A549 (cell line): ENCODE data around the gene GLT1D1. TPM values are rescaled to one million over a fixed set of nuclear protein-coding genes. Genes with fewer than 3 reads are reported as not detected.
A peak's percentile ranks its signal among the peaks of the same experiment; 100 is the strongest.

Source experiments
- ATAC-seq, 2 experiments: fragments of 200-7000 bp in 1 of 2; fragments of >200 bp in 1 of 2; cut with Nextera tagmentation in 1 of 2; cut with Tn5 transposase in 1 of 2; 3 replicates each; pipeline versions ENCODE4 v1.8.0 to v1.9.1; 2018 to 2020; ENCODE audit warnings: mild to moderate bottlenecking in 1 of 2, moderate library complexity in 1 of 2
- CTCF ChIA-PET: fragments of 300-600 bp; sonication (Branson Sonifier 250); formaldehyde crosslinking; extraction: SDS; loops from one replicate; lab custom pipeline; 2021; ENCODE audit warnings: antibody characterized with exemption, inconsistent platforms; lab: Yijun Ruan, JAX
- POLR2A ChIA-PET: fragments of 350-600 bp; formaldehyde crosslinking; extraction: SDS; loops from one replicate; lab custom pipeline; 2021; ENCODE audit warnings: antibody characterized with exemption, inconsistent platforms; lab: Yijun Ruan, JAX
- DNase-seq, 2 experiments: peaks; one replicate each; pipeline versions ENCODE4 v3.0.0 to v3.0.0-alpha.2; 2011 to 2016; ENCODE audit warnings: low read depth in 1 of 2, low spot score in 1 of 2
- FAIRE-seq: peaks from 2 replicates; lab custom pipeline; 2011; peaks lifted over from hg19 to GRCh38; lab: Jason Lieb, UNC
- H3K27ac ChIP-seq, 2 experiments: fragments of >200 bp; sonication (Bioruptor Twin); formaldehyde crosslinking; 3 replicates each; pipeline ENCODE4 v1.5.1; 2016 to 2017
- H3K4me1 ChIP-seq: fragments of >200 bp; sonication (Bioruptor Twin); formaldehyde crosslinking; 3 replicates; pipeline ENCODE4 v1.6.1; 2016
- H3K4me2 ChIP-seq: fragments of >200 bp; sonication (Bioruptor Twin); formaldehyde crosslinking; 3 replicates; pipeline ENCODE4 v1.6.1; 2016
- H3K4me3 ChIP-seq: fragments of >200 bp; sonication (Bioruptor Twin); formaldehyde crosslinking; 3 replicates; pipeline ENCODE4 v1.5.1; 2016
- H3K9me3 ChIP-seq: fragments of >200 bp; sonication (Bioruptor Twin); formaldehyde crosslinking; 3 replicates; pipeline ENCODE4 v1.6.1; 2016
- ATOH8 ChIP-seq: fragments of 250-450 bp; sonication (Bioruptor Pico); IDR thresholded peaks from 2 replicates; pipeline ENCODE4 v1.5.0; 2020; ENCODE audit warnings: low read depth, mild to moderate bottlenecking, moderate library complexity
- CBX8 ChIP-seq: fragments of 200-600 bp; sonication (generic); IDR thresholded peaks from 2 replicates; pipeline ENCODE4 v1.6.1; 2016
- CEBPB ChIP-seq, 2 experiments: fragments of >200 bp in 1 of 2; sonication (Bioruptor Twin) in 1 of 2; formaldehyde crosslinking in 1 of 2; IDR thresholded peaks; 2 replicates each; pipeline ENCODE4 v1.6.1; 2012 to 2016
- CTCF ChIP-seq: fragments of >200 bp; sonication (Bioruptor Twin); formaldehyde crosslinking; IDR thresholded peaks from 3 replicates; pipeline ENCODE4 v1.5.1; 2016
- EP300 ChIP-seq, 2 experiments: fragments of >200 bp; sonication (Bioruptor Twin); formaldehyde crosslinking; IDR thresholded peaks; 2 replicates in 1 of 2; 3 replicates in 1 of 2; pipeline ENCODE4 v1.6.1; 2016 to 2017
- FOSB ChIP-seq: fragments of 250-450 bp; sonication (Bioruptor Pico); IDR thresholded peaks from 2 replicates; pipeline ENCODE4 v1.5.0; 2020; ENCODE audit warnings: mild to moderate bottlenecking, moderate library complexity
- FOSL2 ChIP-seq, 2 experiments: fragments of 450-650 bp in 1 of 2; fragments of >200 bp in 1 of 2; sonication (Bioruptor Twin) in 1 of 2; formaldehyde crosslinking; IDR thresholded peaks; 2 replicates each; pipeline versions ENCODE4 v1.5.0 to v1.6.1; 2016 to 2020; ENCODE audit warnings: mild to moderate bottlenecking in 1 of 2, moderate library complexity in 1 of 2
- GATA3 ChIP-seq: IDR thresholded peaks from 2 replicates; pipeline ENCODE4 v1.6.1; 2012; ENCODE audit warnings: borderline replicate concordance
- MAZ ChIP-seq: fragments of 150-350 bp; IDR thresholded peaks from 2 replicates; pipeline ENCODE4 v1.6.1; 2014; ENCODE audit warnings: antibody characterized with exemption, low read depth, low read length, borderline replicate concordance
- MYC ChIP-seq: IDR thresholded peaks from 2 replicates; pipeline ENCODE4 v1.6.1; 2012; ENCODE audit warnings: mild to moderate bottlenecking, inconsistent platforms, low read length, improper control_type of control experiment, borderline replicate concordance
- NR3C1 ChIP-seq: fragments of >200 bp; sonication (Bioruptor Twin); formaldehyde crosslinking; IDR thresholded peaks from 3 replicates; pipeline ENCODE4 v1.6.1; 2017
- PHF8 ChIP-seq: fragments of 200-600 bp; sonication (generic); IDR thresholded peaks from 2 replicates; pipeline ENCODE4 v1.6.1; 2016; ENCODE audit warnings: low read depth, mild to moderate bottlenecking, antibody characterized with exemption, moderate library complexity, borderline replicate concordance
- POLR2A ChIP-seq: IDR thresholded peaks from 2 replicates; pipeline ENCODE4 v1.6.1; 2012; ENCODE audit warnings: mild to moderate bottlenecking, low read length
- RNF2 ChIP-seq: fragments of 200-600 bp; sonication (generic); IDR thresholded peaks from 2 replicates; pipeline ENCODE4 v1.6.1; 2016; ENCODE audit warnings: low read depth, mild to moderate bottlenecking, antibody characterized with exemption, moderate library complexity, borderline replicate concordance
- TP53 ChIP-seq: fragments of 250-450 bp; sonication (Bioruptor Pico); IDR thresholded peaks from 2 replicates; pipeline ENCODE4 v1.5.0; 2021; ENCODE audit warnings: mild to moderate bottlenecking, moderate library complexity
- ZSCAN20 ChIP-seq: fragments of 250-450 bp; sonication (Bioruptor Pico); IDR thresholded peaks from 2 replicates; pipeline ENCODE4 v1.8.0; 2022; ENCODE audit warnings: mild to moderate bottlenecking, moderate library complexity
- WGBS: methylation state at CpG from one replicate; pipeline ENCODE4 v1.1.6; 2017; ENCODE audit errors: missing lambda C conversion rate; 5-methylcytosine and 5-hydroxymethylcytosine counted together
- polyA plus RNA-seq, 4 experiments: library from polyadenylated mRNA; depleted of rRNA in 3 of 4; stranded (reverse); fragments of >200 nt; fragmentation: RNase III in 1 of 4; extraction: RNeasy Plus Mini Kit Qiagen cat#74134 plus additional on column Dnase treatment in 1 of 4; gene quantifications; 2 replicates in 3 of 4; 3 replicates in 1 of 4; pipeline ENCODE4 v1.2.3, GENCODE V29; 2011 to 2017
- TF ChIP-seq, protein P1 (sequence below): IDR thresholded peaks from 2 replicates; pipeline ENCODE4 v1.6.1; 2012
- TF ChIP-seq, protein P2 (sequence below): IDR thresholded peaks from 2 replicates; pipeline ENCODE4 v1.6.1; 2012; ENCODE audit warnings: low read depth, borderline replicate concordance
- TF ChIP-seq, protein P3 (sequence below): fragments of 200-600 bp; sonication (generic); IDR thresholded peaks from 2 replicates; pipeline ENCODE4 v1.6.1; 2016; ENCODE audit warnings: antibody characterized with exemption, mild to moderate bottlenecking, moderate library complexity
- TF ChIP-seq, protein P4 (sequence below): IDR thresholded peaks from 2 replicates; pipeline ENCODE4 v1.6.1; 2012
- TF ChIP-seq, protein P5 (sequence below): fragments of 450-650 bp; IDR thresholded peaks from 2 replicates; pipeline ENCODE4 v1.6.1; 2014; ENCODE audit warnings: antibody characterized with exemption

GLT1D1 gene
- polyA plus RNA-seq, 2 of the 4 experiments (the other 2 are of a cell fraction) = not detected

DNA sequence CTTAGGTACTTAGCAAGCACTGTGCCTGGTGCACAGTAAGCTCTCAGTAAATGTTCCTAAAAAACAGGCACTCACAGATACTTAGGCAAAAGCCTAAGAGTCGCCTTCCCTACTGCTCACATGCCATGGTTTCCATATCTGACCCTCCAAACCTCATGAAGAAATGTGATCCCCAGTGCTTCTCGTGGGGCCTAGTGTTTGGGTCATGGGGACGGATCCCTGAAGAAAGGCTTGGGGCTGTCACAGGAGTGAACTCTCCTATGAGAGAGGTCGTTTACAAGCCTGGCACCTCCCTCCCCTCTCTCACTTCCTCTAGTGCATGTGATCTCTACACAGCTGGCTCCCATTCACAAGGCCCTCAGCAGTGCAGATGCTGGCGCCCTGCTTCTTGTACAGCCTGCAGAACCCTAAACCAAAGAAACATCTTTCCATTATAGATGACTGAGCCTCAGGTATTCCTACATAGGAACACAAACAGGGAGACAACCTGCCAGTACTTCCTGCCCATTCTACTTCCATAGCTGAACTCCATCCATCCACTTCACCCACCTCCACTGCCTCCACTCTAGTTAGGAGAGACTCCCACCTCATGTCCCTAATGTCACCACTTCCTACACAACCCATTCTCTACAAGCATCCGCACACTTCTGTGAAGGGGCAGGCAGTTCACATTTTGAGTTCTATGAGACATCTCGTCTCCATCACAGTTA is 32.4 kb upstream of the GLT1D1 start (continued):
- TF ChIP-seq CTCF (no peak), RNF2 (no peak), ZSCAN20 (no peak), CEBPB (IDR thresholded peaks at IDR 0.05) (no peak), MAZ (no peak), FOSL2 (IDR thresholded peaks at IDR 0.05) (no peak), FOSL2 (CRISPR knock-in tag; IDR thresholded peaks at IDR 0.05) (no peak), EP300 (IDR thresholded peaks at IDR 0.05) (no peak)
- TF ChIP-seq, protein P1, sequence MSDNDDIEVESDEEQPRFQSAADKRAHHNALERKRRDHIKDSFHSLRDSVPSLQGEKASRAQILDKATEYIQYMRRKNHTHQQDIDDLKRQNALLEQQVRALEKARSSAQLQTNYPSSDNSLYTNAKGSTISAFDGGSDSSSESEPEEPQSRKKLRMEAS = no peak

- peak in 1 of 2 experiments; percentile 40 for DNase-seq
Observed at GRCh38 chr12:128823216-128823915, 29.9 kb upstream of the GLT1D1 start.

DNA sequence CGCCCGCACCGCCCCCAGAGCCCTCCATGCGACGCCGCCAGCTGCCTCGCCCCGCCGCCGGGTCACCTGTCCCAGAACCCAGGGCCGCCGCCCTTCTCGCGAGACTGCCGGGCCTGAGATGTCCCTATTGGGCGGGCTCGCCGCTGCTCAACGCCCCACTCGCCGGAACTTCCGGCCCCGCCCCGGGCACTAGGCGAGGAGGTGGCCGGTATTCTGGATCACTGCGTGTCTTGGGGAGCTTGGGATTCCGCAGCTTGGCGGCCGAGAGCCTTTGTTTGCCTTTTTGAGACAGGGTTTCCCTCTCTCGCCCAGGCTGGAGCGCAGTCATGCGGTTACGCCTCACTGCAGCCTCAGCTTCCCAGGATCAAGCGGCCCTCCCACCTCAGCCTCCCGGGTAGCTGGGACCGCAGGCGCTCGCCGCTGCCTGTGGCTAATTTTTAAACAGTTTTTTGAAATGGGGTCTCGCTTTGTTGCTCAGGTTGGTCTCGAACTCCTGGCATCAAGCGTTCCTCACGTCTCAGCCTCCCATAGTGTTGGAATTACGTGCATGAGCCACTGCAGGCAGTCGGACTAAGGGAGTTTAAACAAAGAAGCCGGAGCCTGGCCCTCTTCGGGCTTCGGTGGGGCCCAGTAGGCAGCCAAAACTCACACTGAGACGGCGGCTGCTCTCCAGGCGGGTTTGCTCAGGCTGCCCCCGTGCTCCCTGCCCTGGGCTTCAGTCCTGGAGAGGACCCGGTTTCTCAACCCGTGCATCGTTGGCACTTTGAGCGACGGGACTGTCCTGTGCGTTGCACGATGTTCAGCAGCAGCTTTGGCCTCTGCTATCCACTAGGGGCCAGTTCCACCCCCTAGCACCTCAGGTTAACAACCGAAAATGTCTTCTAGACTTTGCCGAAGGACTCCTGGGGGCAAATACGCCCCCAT is 29.1 kb upstream of the GLT1D1 start, which contains the start of gene SLC15A4:
Gene SLC15A4, minus strand, starts transcription at position 43 of the 924 bp plus-strand sequence. Its CDS starts 15 bp downstream, at position 28.
- Histone ChIP-seq H3K4me2 (peak within 1 kb of the TSS; percentile 91), H3K4me1 (peaks cover 13% of the 10 kb centered on the region), H3K27ac (peak within 1 kb of the TSS; percentile 94 to 98), H3K9me3 (no peaks in the 10 kb centered on the region), H3K4me3 (peak within 1 kb of the TSS; percentile 96)
- peak; percentile 98 to 99 for ATAC-seq
- CTCF ChIA-PET = interaction anchor here (0.9 kb wide), 1 partner anchor 14 kb away, joined by 3 read pairs; no protein-coding TSS in a partner anchor
- POLR2A ChIA-PET = interaction anchor here (0.6 to 1.4 kb wide), 7 partner anchors 10 to 94 kb away, joined by 3 to 8 read pairs (median 5); no protein-coding TSS in a partner anchor
- DNase-seq = peak; percentile 94 to 98
- no peak for FAIRE-seq
- 20% methylated on average over 33 of the region's 63 CpGs for WGBS
- 0 out of 2 replicates have a peak, but pooled peaks have one; percentile 16 for TF ChIP-seq ATOH8 (CRISPR knock-in tag)
- TF ChIP-seq CEBPB (IDR thresholded peaks at IDR 0.05) = no peak
- TF ChIP-seq, protein P2, sequence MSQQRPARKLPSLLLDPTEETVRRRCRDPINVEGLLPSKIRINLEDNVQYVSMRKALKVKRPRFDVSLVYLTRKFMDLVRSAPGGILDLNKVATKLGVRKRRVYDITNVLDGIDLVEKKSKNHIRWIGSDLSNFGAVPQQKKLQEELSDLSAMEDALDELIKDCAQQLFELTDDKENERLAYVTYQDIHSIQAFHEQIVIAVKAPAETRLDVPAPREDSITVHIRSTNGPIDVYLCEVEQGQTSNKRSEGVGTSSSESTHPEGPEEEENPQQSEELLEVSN = peak; percentile 76; the same call in 1 of the 2 replicates
- no peak for TF ChIP-seq NR3C1
- TF ChIP-seq, protein P3, sequence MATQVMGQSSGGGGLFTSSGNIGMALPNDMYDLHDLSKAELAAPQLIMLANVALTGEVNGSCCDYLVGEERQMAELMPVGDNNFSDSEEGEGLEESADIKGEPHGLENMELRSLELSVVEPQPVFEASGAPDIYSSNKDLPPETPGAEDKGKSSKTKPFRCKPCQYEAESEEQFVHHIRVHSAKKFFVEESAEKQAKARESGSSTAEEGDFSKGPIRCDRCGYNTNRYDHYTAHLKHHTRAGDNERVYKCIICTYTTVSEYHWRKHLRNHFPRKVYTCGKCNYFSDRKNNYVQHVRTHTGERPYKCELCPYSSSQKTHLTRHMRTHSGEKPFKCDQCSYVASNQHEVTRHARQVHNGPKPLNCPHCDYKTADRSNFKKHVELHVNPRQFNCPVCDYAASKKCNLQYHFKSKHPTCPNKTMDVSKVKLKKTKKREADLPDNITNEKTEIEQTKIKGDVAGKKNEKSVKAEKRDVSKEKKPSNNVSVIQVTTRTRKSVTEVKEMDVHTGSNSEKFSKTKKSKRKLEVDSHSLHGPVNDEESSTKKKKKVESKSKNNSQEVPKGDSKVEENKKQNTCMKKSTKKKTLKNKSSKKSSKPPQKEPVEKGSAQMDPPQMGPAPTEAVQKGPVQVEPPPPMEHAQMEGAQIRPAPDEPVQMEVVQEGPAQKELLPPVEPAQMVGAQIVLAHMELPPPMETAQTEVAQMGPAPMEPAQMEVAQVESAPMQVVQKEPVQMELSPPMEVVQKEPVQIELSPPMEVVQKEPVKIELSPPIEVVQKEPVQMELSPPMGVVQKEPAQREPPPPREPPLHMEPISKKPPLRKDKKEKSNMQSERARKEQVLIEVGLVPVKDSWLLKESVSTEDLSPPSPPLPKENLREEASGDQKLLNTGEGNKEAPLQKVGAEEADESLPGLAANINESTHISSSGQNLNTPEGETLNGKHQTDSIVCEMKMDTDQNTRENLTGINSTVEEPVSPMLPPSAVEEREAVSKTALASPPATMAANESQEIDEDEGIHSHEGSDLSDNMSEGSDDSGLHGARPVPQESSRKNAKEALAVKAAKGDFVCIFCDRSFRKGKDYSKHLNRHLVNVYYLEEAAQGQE = peak; percentile 98
- TF ChIP-seq, protein P4, sequence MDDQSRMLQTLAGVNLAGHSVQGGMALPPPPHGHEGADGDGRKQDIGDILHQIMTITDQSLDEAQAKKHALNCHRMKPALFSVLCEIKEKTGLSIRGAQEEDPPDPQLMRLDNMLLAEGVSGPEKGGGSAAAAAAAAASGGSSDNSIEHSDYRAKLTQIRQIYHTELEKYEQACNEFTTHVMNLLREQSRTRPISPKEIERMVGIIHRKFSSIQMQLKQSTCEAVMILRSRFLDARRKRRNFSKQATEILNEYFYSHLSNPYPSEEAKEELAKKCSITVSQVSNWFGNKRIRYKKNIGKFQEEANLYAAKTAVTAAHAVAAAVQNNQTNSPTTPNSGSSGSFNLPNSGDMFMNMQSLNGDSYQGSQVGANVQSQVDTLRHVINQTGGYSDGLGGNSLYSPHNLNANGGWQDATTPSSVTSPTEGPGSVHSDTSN = peak; percentile 93
- peak; percentile 95 for TF ChIP-seq PHF8
- TF ChIP-seq GATA3 = peak; percentile 69
- TF ChIP-seq CBX8 = no peak
- TF ChIP-seq TP53 (CRISPR knock-in tag) = no peak
- TF ChIP-seq, protein P5, sequence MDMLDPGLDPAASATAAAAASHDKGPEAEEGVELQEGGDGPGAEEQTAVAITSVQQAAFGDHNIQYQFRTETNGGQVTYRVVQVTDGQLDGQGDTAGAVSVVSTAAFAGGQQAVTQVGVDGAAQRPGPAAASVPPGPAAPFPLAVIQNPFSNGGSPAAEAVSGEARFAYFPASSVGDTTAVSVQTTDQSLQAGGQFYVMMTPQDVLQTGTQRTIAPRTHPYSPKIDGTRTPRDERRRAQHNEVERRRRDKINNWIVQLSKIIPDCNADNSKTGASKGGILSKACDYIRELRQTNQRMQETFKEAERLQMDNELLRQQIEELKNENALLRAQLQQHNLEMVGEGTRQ = peak; percentile 55; the same call in 1 of the 2 replicates
- no peak for TF ChIP-seq MYC

More at GRCh38 chr12:128823216-128823915, 29.9 kb upstream of the GLT1D1 start:
- WGBS = 2% methylated on average over 37 of the region's 88 CpGs
- ATAC-seq (peak; percentile 34 to 76), FAIRE-seq (no peak)
- TF ChIP-seq FOSB (CRISPR knock-in tag) = no peak
- TF ChIP-seq POLR2A = peak; percentile 5; the same call in 1 of the 2 replicates
- TF ChIP-seq PHF8 = peak; percentile 61; the same call in 1 of the 2 replicates
- Histone ChIP-seq H3K4me1 (peaks cover 19% of the 10 kb centered on the region), H3K27ac (peak overlapping the region; percentile 94 to 98), H3K4me3 (peak overlapping the region; percentile 96), H3K9me3 (no peaks in the 10 kb centered on the region), H3K4me2 (peak overlapping the region; percentile 90)
- POLR2A ChIA-PET = interaction anchor here (1.1 to 1.4 kb wide), 5 partner anchors 9 to 17 kb away, joined by 3 to 8 read pairs (median 5); no protein-coding TSS in a partner anchor
- CTCF ChIA-PET = interaction anchor here (0.9 kb wide), 1 partner anchor 13 kb away, joined by 3 read pairs; no protein-coding TSS in a partner anchor
